Measurements from ENCODE around the gene PROK2.

Gene PROK2

GRCh38 chr3:71786217-71786549 is 1.2 kb upstream of the PROK2 start:
- Histone ChIP-seq H3K27me3 (ENCODE audit: control insufficient read depth, insufficient read depth, low read length) (peaks cover 71% of the 10 kb centered on the region), H3K4me1 (ENCODE audit: control insufficient read depth, low read depth, low read length) (peaks cover 27% of the 10 kb centered on the region), H3K4me3 (ENCODE audit: low read length) (peak overlapping the region; percentile 51), H3K9me3 (ENCODE audit: control insufficient read depth, low read depth, low read length) (no peaks in the 10 kb centered on the region), H3K36me3 (ENCODE audit: control insufficient read depth, low read depth, low read length) (no peaks in the 10 kb centered on the region), H3K27ac (ENCODE audit: low read length) (no peak overlapping the region), H3K9ac (ENCODE audit: low read length) (no peak overlapping the region)

- Histone ChIP-seq H3K36me3 (ENCODE audit: control insufficient read depth, low read depth, low read length) (no peaks in the 10 kb centered on the region), H3K4me1 (ENCODE audit: control insufficient read depth, low read depth, low read length) (peaks cover 27% of the 10 kb centered on the region), H3K27ac (ENCODE audit: low read length) (no peak overlapping the region), H3K9me3 (ENCODE audit: control insufficient read depth, low read depth, low read length) (no peaks in the 10 kb centered on the region), H3K4me3 (ENCODE audit: low read length) (peak overlapping the region; percentile 51), H3K9ac (ENCODE audit: low read length) (no peak overlapping the region), H3K27me3 (ENCODE audit: control insufficient read depth, insufficient read depth, low read length) (peaks cover 72% of the 10 kb centered on the region)
Observed at GRCh38 chr3:71785532-71786216, 726 bp upstream of the PROK2 start.

GRCh38 chr3:71784201-71784913 is 591 bp downstream of the PROK2 start:
- peak overlapping the region; percentile 60 for H3K4me3 ChIP-seq (ENCODE audit: low read length)
- H3K36me3 ChIP-seq (ENCODE audit: control insufficient read depth, low read depth, low read length), result no peaks in the 10 kb centered on the region
- peak overlapping the region; percentile 7 for H3K9ac ChIP-seq (ENCODE audit: low read length)
- peaks cover 72% of the 10 kb centered on the region for H3K27me3 ChIP-seq (ENCODE audit: control insufficient read depth, insufficient read depth, low read length)
- no peak overlapping the region for H3K27ac ChIP-seq (ENCODE audit: low read length)
- peaks cover 36% of the 10 kb centered on the region for H3K4me1 ChIP-seq (ENCODE audit: control insufficient read depth, low read depth, low read length)
- no peaks in the 10 kb centered on the region for H3K9me3 ChIP-seq (ENCODE audit: control insufficient read depth, low read depth, low read length)

GRCh38 chr3:71783152-71783551 is 1.8 kb downstream of the PROK2 start:
- no peak overlapping the region for H3K9ac ChIP-seq (ENCODE audit: low read length)
- H3K4me3 ChIP-seq (ENCODE audit: low read length), result no peak overlapping the region
- H3K4me1 ChIP-seq (ENCODE audit: control insufficient read depth, low read depth, low read length), result peaks cover 40% of the 10 kb centered on the region
- H3K27me3 ChIP-seq (ENCODE audit: control insufficient read depth, insufficient read depth, low read length), result peaks cover 67% of the 10 kb centered on the region
- H3K36me3 ChIP-seq (ENCODE audit: control insufficient read depth, low read depth, low read length), result no peaks in the 10 kb centered on the region
- no peaks in the 10 kb centered on the region for H3K9me3 ChIP-seq (ENCODE audit: control insufficient read depth, low read depth, low read length)
- no peak overlapping the region for H3K27ac ChIP-seq (ENCODE audit: low read length)

- Histone ChIP-seq H3K36me3 (ENCODE audit: control insufficient read depth, low read depth, low read length) (no peaks in the 10 kb centered on the region), H3K27ac (ENCODE audit: low read length) (no peak overlapping the region), H3K9ac (ENCODE audit: low read length) (no peak overlapping the region), H3K9me3 (ENCODE audit: control insufficient read depth, low read depth, low read length) (no peaks in the 10 kb centered on the region), H3K4me1 (ENCODE audit: control insufficient read depth, low read depth, low read length) (peaks cover 30% of the 10 kb centered on the region), H3K4me3 (ENCODE audit: low read length) (no peak overlapping the region), H3K27me3 (ENCODE audit: control insufficient read depth, insufficient read depth, low read length) (peaks cover 42% of the 10 kb centered on the region)
Observed at GRCh38 chr3:71780430-71780829, 4.5 kb downstream of the PROK2 start.

- H3K27ac ChIP-seq (ENCODE audit: low read length), result no peak overlapping the region
- H3K9ac ChIP-seq (ENCODE audit: low read length), result no peak overlapping the region
- no peak overlapping the region for H3K4me3 ChIP-seq (ENCODE audit: low read length)
- no peaks in the 10 kb centered on the region for H3K36me3 ChIP-seq (ENCODE audit: control insufficient read depth, low read depth, low read length)
- peaks cover 38% of the 10 kb centered on the region for H3K27me3 ChIP-seq (ENCODE audit: control insufficient read depth, insufficient read depth, low read length)
- H3K9me3 ChIP-seq (ENCODE audit: control insufficient read depth, low read depth, low read length), result no peaks in the 10 kb centered on the region
- peaks cover 29% of the 10 kb centered on the region for H3K4me1 ChIP-seq (ENCODE audit: control insufficient read depth, low read depth, low read length)
Observed at GRCh38 chr3:71779674-71780377, 5.1 kb downstream of the PROK2 start.

GRCh38 chr3:71778353-71778752 is 6.6 kb downstream of the PROK2 start:
- Histone ChIP-seq H3K27me3 (ENCODE audit: control insufficient read depth, insufficient read depth, low read length) (peaks cover 23% of the 10 kb centered on the region), H3K4me1 (ENCODE audit: control insufficient read depth, low read depth, low read length) (peaks cover 18% of the 10 kb centered on the region), H3K9ac (ENCODE audit: low read length) (no peak overlapping the region), H3K4me3 (ENCODE audit: low read length) (no peak overlapping the region), H3K9me3 (ENCODE audit: control insufficient read depth, low read depth, low read length) (no peaks in the 10 kb centered on the region), H3K27ac (ENCODE audit: low read length) (no peak overlapping the region), H3K36me3 (ENCODE audit: control insufficient read depth, low read depth, low read length) (no peaks in the 10 kb centered on the region)

GRCh38 chr3:71776538-71776937 is 8.4 kb downstream of the PROK2 start:
- Histone ChIP-seq H3K36me3 (ENCODE audit: control insufficient read depth, low read depth, low read length) (no peaks in the 10 kb centered on the region), H3K27ac (ENCODE audit: low read length) (no peak overlapping the region), H3K4me1 (ENCODE audit: control insufficient read depth, low read depth, low read length) (peaks cover 17% of the 10 kb centered on the region), H3K27me3 (ENCODE audit: control insufficient read depth, insufficient read depth, low read length) (peaks cover 5% of the 10 kb centered on the region), H3K9ac (ENCODE audit: low read length) (no peak overlapping the region), H3K9me3 (ENCODE audit: control insufficient read depth, low read depth, low read length) (no peaks in the 10 kb centered on the region), H3K4me3 (ENCODE audit: low read length) (no peak overlapping the region)

- H3K4me3 ChIP-seq (ENCODE audit: low read length), result no peak overlapping the region
- no peaks in the 10 kb centered on the region for H3K9me3 ChIP-seq (ENCODE audit: control insufficient read depth, low read depth, low read length)
- H3K4me1 ChIP-seq (ENCODE audit: control insufficient read depth, low read depth, low read length), result peaks cover 14% of the 10 kb centered on the region
- no peak overlapping the region for H3K27ac ChIP-seq (ENCODE audit: low read length)
- H3K27me3 ChIP-seq (ENCODE audit: control insufficient read depth, insufficient read depth, low read length), result no peaks in the 10 kb centered on the region
- no peaks in the 10 kb centered on the region for H3K36me3 ChIP-seq (ENCODE audit: control insufficient read depth, low read depth, low read length)
- no peak overlapping the region for H3K9ac ChIP-seq (ENCODE audit: low read length)
Observed at GRCh38 chr3:71771884-71772283, 13.1 kb downstream of the PROK2 start.

- H3K27me3 ChIP-seq (ENCODE audit: control insufficient read depth, insufficient read depth, low read length), result no peaks in the 10 kb centered on the region
- H3K9ac ChIP-seq (ENCODE audit: low read length), result no peak overlapping the region
- no peak overlapping the region for H3K4me3 ChIP-seq (ENCODE audit: low read length)
- no peaks in the 10 kb centered on the region for H3K36me3 ChIP-seq (ENCODE audit: control insufficient read depth, low read depth, low read length)
- H3K27ac ChIP-seq (ENCODE audit: low read length), result no peak overlapping the region
- H3K4me1 ChIP-seq (ENCODE audit: control insufficient read depth, low read depth, low read length), result peaks cover 14% of the 10 kb centered on the region
- H3K9me3 ChIP-seq (ENCODE audit: control insufficient read depth, low read depth, low read length), result no peaks in the 10 kb centered on the region
Observed at GRCh38 chr3:71771126-71771525, 13.8 kb downstream of the PROK2 start.

GRCh38 chr3:71763426-71763825 is 21.5 kb downstream of the PROK2 start:
- Histone ChIP-seq H3K27ac (ENCODE audit: low read length) (no peak overlapping the region), H3K4me1 (ENCODE audit: control insufficient read depth, low read depth, low read length) (no peaks in the 10 kb centered on the region), H3K4me3 (ENCODE audit: low read length) (no peak overlapping the region), H3K27me3 (ENCODE audit: control insufficient read depth, insufficient read depth, low read length) (no peaks in the 10 kb centered on the region), H3K9me3 (ENCODE audit: control insufficient read depth, low read depth, low read length) (no peaks in the 10 kb centered on the region), H3K9ac (ENCODE audit: low read length) (no peak overlapping the region), H3K36me3 (ENCODE audit: control insufficient read depth, low read depth, low read length) (no peaks in the 10 kb centered on the region)

All from iPS-18a (cell line).